ENCODE data around the gene EBPL. TPM values are rescaled to one million over a fixed set of nuclear protein-coding genes. Genes with fewer than 3 reads are reported as not detected.
A peak's percentile ranks its signal among the peaks of the same experiment; 100 is the strongest.

The EBPL gene
- total RNA-seq, 5 donors from 2014 or later (not counting 1 experiment from before 2014, with no cell fraction given): 15.7 to 32.3 (median 22.7) TPM

DNA sequence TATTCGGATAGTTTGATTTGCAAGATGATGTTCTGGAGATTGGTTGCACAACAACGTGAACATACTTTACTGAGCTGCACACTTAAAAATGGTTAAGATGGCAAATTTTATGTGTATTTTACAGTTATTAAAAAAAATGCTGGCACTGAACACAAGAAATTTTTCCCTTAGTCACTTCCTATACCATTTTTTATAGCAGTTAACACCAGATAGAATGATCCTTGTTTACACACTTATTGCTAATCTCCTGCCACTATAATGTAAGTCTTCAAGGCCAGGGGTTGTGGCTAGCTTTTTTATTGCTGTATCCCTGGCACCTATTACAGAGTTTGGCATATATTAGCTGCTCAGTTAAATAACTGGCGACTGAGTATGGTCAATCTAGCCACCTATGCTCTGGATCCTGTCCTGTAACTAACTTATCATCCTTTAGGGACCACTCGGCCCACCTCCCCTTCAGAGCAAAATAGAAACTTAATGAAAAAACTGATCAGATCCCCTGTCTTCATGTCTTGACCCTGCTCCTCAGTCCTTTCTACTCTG lies 2.0 kb upstream of the EBPL start:
- peaks cover 12 to 29% (median 22%) of the 10 kb centered on the region in 3 donors for H3K4me1 Mint-ChIP-seq
- peak overlapping the region in 1 of 3 donors; percentile 7 for H3K4me3 Mint-ChIP-seq
- H3K27ac Mint-ChIP-seq: peak overlapping the region in 1 of 2 donors; percentile 13
- DNase-seq: no peak
- ChIA-PET CTCF (no interaction called here), POLR2A (no interaction called here)
- 94% methylated on average over 2 of the region's 4 CpGs for WGBS (ENCODE audit: insufficient coverage)
- H3K4me1 ChIP-seq (ENCODE audit: control insufficient read depth in 1 of 2, extremely low read depth in 1 of 2, insufficient read depth in 2 of 2, low read length in 2 of 2): peaks cover 6 to 17% of the 10 kb centered on the region in 2 experiments
- H3K9me3 ChIP-seq: no peaks in the 10 kb centered on the region
- no peaks in the 10 kb centered on the region for H3K27me3 Mint-ChIP-seq
- no peaks in the 10 kb centered on the region for H3K9me3 Mint-ChIP-seq
- H3K27ac ChIP-seq (ENCODE audit: low read length): no peak overlapping the region
- no peak for ATAC-seq (replicated peaks in 1 of 4)
- peaks cover under 1% of the 10 kb centered on the region for H3K36me3 Mint-ChIP-seq
- H3K4me3 ChIP-seq (ENCODE audit: control insufficient read depth in 1 of 2, extremely low read depth in 1 of 2, low read length in 1 of 2): no peak overlapping the region
- no peaks in the 10 kb centered on the region for H3K27me3 ChIP-seq (replicated peaks in 1 of 2; ENCODE audit: control insufficient read depth in 2 of 2, extremely low read depth in 1 of 2, insufficient read depth in 2 of 2, low read length in 1 of 2)
- H3K36me3 ChIP-seq (ENCODE audit: control insufficient read depth in 2 of 2, extremely low read depth in 1 of 2, insufficient read depth in 1 of 2, low read length in 1 of 2): no peaks in the 10 kb centered on the region

DNA sequence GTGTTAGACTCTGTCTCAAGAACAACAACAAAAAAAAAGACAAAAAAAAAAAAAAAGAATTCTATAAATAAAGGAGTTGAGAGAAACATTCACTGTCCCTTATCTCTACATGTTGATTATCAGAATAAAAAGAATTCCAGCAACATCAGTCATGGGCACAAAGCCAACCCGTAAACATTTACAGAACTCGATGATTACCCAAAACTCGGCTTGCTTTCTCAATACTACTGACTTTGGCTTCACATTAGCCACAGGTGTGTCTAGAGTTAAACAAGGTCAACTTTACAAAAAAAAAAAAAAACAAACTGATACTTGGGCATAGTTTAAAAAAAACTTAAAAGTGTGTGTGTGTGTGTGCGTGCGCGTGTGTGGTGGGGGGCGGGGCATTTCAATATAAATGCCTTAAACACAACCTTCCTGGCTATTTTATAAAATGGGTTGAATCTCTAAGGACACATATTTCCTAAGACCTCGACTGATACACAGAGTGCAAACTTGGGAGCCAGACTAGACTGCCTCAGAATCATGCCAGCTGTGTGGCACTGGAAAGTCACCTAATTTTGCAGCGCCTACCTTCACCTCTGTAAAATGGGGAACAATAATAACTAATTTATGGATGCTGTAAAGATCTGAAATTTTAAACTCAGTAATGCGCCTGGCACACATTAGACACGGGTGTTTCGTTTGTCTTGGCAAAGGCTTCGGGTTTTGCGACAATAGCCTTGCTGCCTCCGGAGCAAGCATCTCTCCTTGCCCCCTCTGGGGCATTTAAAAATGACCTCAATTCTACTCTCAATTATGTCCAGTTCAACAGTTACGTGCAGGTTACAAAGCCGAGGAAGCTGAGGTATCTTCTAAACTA lies 922 bp downstream of the EBPL start:
- no peaks in the 10 kb centered on the region for H3K27me3 ChIP-seq (replicated peaks in 1 of 2; ENCODE audit: control insufficient read depth in 2 of 2, extremely low read depth in 1 of 2, insufficient read depth in 2 of 2, low read length in 1 of 2)
- CTCF ChIA-PET: interaction anchor here (0.6 to 1.0 kb wide), 3 partner anchors 16 to 88 kb away, joined by 3 to 11 read pairs (median 4); no protein-coding TSS in a partner anchor
- peaks cover 0 to 2% of the 10 kb centered on the region in 2 donors for H3K36me3 ChIP-seq (ENCODE audit: control insufficient read depth in 2 of 2, extremely low read depth in 1 of 2, insufficient read depth in 1 of 2, low read length in 1 of 2)
- peak overlapping the region; percentile 50 to 82 for H3K27ac Mint-ChIP-seq
- no peak overlapping the region for H3K27ac ChIP-seq (ENCODE audit: low read length)
- no peaks in the 10 kb centered on the region for H3K27me3 Mint-ChIP-seq
- ATAC-seq (replicated peaks in 1 of 4) (peak in 2 of 4 experiments; percentile 1 to 2), DNase-seq (peak in 2 of 35 experiments; percentile 4 to 6)
- WGBS (ENCODE audit: insufficient coverage): 25% methylated on average over 8 of the region's 17 CpGs
- peak overlapping the region; percentile 75 to 88 for H3K4me3 ChIP-seq (ENCODE audit: control insufficient read depth in 1 of 2, extremely low read depth in 1 of 2, low read length in 1 of 2)
- POLR2A ChIA-PET: interaction anchor here (0.6 to 1.1 kb wide), 4 partner anchors 101 to 408 kb away, joined by 3 to 8 read pairs (median 3); no protein-coding TSS in a partner anchor
- H3K4me3 Mint-ChIP-seq: peak overlapping the region; percentile 81 to 87 (median 86)
- no peaks in the 10 kb centered on the region for H3K9me3 ChIP-seq
- peaks cover 28 to 50% (median 34%) of the 10 kb centered on the region in 3 donors for H3K4me1 Mint-ChIP-seq
- peaks cover 6 to 17% of the 10 kb centered on the region in 2 experiments for H3K4me1 ChIP-seq (ENCODE audit: control insufficient read depth in 1 of 2, extremely low read depth in 1 of 2, insufficient read depth in 2 of 2, low read length in 2 of 2)
- H3K36me3 Mint-ChIP-seq: peaks cover 5% of the 10 kb centered on the region
- no peaks in the 10 kb centered on the region for H3K9me3 Mint-ChIP-seq

DNA sequence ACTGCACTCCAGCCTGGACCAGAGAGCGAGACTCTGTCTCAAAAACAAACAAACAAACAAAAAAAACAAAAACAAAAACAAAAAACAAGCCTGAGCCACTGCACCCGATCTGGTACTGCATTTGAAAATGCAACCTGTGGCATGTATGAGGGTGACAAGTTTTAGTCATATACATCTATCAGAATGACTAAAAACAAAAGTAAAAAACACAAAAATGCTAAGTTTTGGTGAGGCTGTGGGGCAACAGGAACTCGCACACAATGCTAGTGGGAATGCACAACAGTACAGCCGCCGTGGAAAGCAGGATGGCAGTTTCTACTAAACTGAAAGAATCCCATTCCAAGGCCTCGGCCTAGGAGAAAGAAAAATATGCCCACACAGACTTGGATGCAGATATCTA lies 7.8 kb downstream of the EBPL start:
- Mint-ChIP-seq H3K4me3 (no peak overlapping the region), H3K36me3 (peaks cover 5% of the 10 kb centered on the region), H3K27me3 (no peaks in the 10 kb centered on the region), H3K4me1 (peaks cover 27 to 52% (median 32%) of the 10 kb centered on the region in 3 donors), H3K27ac (no peak overlapping the region), H3K9me3 (no peaks in the 10 kb centered on the region)
- ATAC-seq (replicated peaks in 1 of 4) (no peak), DNase-seq (no peak)
- no peaks in the 10 kb centered on the region for H3K27me3 ChIP-seq (replicated peaks in 1 of 2; ENCODE audit: control insufficient read depth in 2 of 2, extremely low read depth in 1 of 2, insufficient read depth in 2 of 2, low read length in 1 of 2)
- H3K27ac ChIP-seq (ENCODE audit: low read length): no peak overlapping the region
- ChIA-PET CTCF (interaction anchor here in 1 of 2 donors (0.6 kb wide), 1 partner anchor 452 kb away, joined by 4 read pairs; no protein-coding TSS in a partner anchor), POLR2A (no interaction called here)
- WGBS (ENCODE audit: insufficient coverage): 20% methylated on average over 3 of the region's 6 CpGs
- no peak overlapping the region for H3K4me3 ChIP-seq (ENCODE audit: control insufficient read depth in 1 of 2, extremely low read depth in 1 of 2, low read length in 1 of 2)
- H3K9me3 ChIP-seq: no peaks in the 10 kb centered on the region
- H3K36me3 ChIP-seq (ENCODE audit: control insufficient read depth in 2 of 2, extremely low read depth in 1 of 2, insufficient read depth in 1 of 2, low read length in 1 of 2): peaks cover 0 to 2% of the 10 kb centered on the region in 2 donors
- H3K4me1 ChIP-seq (ENCODE audit: control insufficient read depth in 1 of 2, extremely low read depth in 1 of 2, insufficient read depth in 2 of 2, low read length in 2 of 2): no peaks in the 10 kb centered on the region

DNA sequence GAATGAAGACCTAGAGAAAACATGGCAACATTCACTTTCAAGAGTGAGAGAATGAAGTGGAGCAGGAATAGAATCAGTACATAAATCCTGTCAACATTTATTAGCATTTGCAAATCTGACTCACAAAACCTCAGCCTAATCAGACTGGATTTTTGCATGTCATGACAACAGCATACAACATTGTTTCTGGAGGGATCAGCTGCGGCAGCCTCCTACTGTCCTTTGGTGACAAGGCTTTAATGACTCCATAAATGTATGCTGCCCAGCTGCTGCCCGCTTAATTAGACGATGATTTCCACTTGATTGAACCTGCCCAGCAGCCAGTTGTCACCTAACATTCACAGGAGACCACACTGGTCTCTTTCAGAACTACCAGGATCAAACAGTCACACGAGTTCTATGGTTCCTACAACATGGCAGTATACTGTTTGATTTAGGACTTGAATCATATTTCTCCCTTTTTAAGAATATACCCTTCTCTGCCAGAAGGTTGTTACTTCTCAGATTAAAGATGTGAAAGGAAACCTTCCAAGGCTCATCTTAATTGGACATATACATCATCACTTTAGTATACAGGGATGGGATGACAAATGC lies 9.3 kb downstream of the EBPL start:
- 96% methylated on average over 3 of the region's 4 CpGs for WGBS (ENCODE audit: insufficient coverage)
- H3K27me3 Mint-ChIP-seq: no peaks in the 10 kb centered on the region
- ChIA-PET CTCF (no interaction called here), POLR2A (no interaction called here)
- no peaks in the 10 kb centered on the region for H3K9me3 Mint-ChIP-seq
- H3K36me3 ChIP-seq (ENCODE audit: control insufficient read depth in 2 of 2, extremely low read depth in 1 of 2, insufficient read depth in 1 of 2, low read length in 1 of 2): no peaks in the 10 kb centered on the region
- no peak for DNase-seq
- no peaks in the 10 kb centered on the region for H3K9me3 ChIP-seq
- H3K27me3 ChIP-seq (replicated peaks in 1 of 2; ENCODE audit: control insufficient read depth in 2 of 2, extremely low read depth in 1 of 2, insufficient read depth in 2 of 2, low read length in 1 of 2): no peaks in the 10 kb centered on the region
- H3K36me3 Mint-ChIP-seq: peaks cover 12% of the 10 kb centered on the region
- H3K4me1 Mint-ChIP-seq: peaks cover 20 to 44% (median 26%) of the 10 kb centered on the region in 3 donors
- H3K27ac Mint-ChIP-seq: no peak overlapping the region
- no peak for ATAC-seq (replicated peaks in 1 of 4)
- no peaks in the 10 kb centered on the region for H3K4me1 ChIP-seq (ENCODE audit: control insufficient read depth in 1 of 2, extremely low read depth in 1 of 2, insufficient read depth in 2 of 2, low read length in 2 of 2)
- no peak overlapping the region for H3K4me3 Mint-ChIP-seq
- H3K4me3 ChIP-seq (ENCODE audit: control insufficient read depth in 1 of 2, extremely low read depth in 1 of 2, low read length in 1 of 2): no peak overlapping the region
- no peak overlapping the region for H3K27ac ChIP-seq (ENCODE audit: low read length)

DNA sequence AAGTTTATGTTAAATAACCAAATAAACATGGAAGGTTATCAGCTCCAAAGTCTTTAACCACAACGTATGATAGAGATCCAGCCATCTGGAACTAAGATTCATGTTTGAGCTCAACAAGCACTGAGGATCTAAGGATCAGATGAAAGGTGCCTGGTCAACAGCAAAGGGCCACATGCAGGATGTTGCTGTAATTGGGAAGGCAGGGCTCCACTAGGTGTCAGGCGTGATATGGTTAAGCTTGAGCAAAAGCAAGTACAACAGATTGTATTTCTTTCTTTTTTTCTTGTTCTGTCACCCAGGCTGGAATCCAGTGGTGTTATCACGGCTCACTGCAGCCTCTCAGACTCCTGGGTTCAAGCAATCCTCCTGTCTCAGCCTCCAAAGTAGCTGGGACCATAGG lies 12.0 kb downstream of the EBPL start:
- Mint-ChIP-seq H3K4me1 (peaks cover 7 to 25% (median 11%) of the 10 kb centered on the region in 3 donors), H3K4me3 (no peak overlapping the region), H3K9me3 (no peaks in the 10 kb centered on the region), H3K27ac (no peak overlapping the region), H3K27me3 (no peaks in the 10 kb centered on the region), H3K36me3 (peaks cover 18% of the 10 kb centered on the region)
- ChIA-PET POLR2A (interaction anchor here (0.6 to 1.2 kb wide), 2 partner anchors 111 to 112 kb away, joined by 4 to 8 read pairs; no protein-coding TSS in a partner anchor), CTCF (interaction anchor here in 1 of 2 donors (0.9 kb wide), 1 partner anchor 166 kb away, joined by 3 read pairs; no protein-coding TSS in a partner anchor)
- no peaks in the 10 kb centered on the region for H3K9me3 ChIP-seq
- peak in 1 of 4 experiments; percentile 26 for ATAC-seq (replicated peaks in 1 of 4)
- H3K4me3 ChIP-seq (ENCODE audit: control insufficient read depth in 1 of 2, extremely low read depth in 1 of 2, low read length in 1 of 2): no peak overlapping the region
- no peaks in the 10 kb centered on the region for H3K27me3 ChIP-seq (replicated peaks in 1 of 2; ENCODE audit: control insufficient read depth in 2 of 2, extremely low read depth in 1 of 2, insufficient read depth in 2 of 2, low read length in 1 of 2)
- H3K27ac ChIP-seq (ENCODE audit: low read length): no peak overlapping the region
- H3K36me3 ChIP-seq (ENCODE audit: control insufficient read depth in 2 of 2, extremely low read depth in 1 of 2, insufficient read depth in 1 of 2, low read length in 1 of 2): peaks cover 0 to 2% of the 10 kb centered on the region in 2 donors
- no peaks in the 10 kb centered on the region for H3K4me1 ChIP-seq (ENCODE audit: control insufficient read depth in 1 of 2, extremely low read depth in 1 of 2, insufficient read depth in 2 of 2, low read length in 2 of 2)
- DNase-seq: peak in 3 of 35 experiments; percentile 7 to 29 (median 12)
- 75% methylated on average over 1 of the region's 3 CpGs for WGBS (ENCODE audit: insufficient coverage)

All from T-cell (primary cell).